Brain microvascular endothelial cell (primary cell): ENCODE results near the gene LRRC8D.

ENCODE experiments used
- DNase-seq: peaks from one replicate; pipeline ENCODE4 v3.0.0-alpha.2; 2020
- H3K27ac ChIP-seq: fragments of 250-450 bp; sonication (Bioruptor Pico); 2 replicates; pipeline ENCODE4 v1.5.1; 2020; ENCODE audit warnings: mild to moderate bottlenecking, moderate library complexity
- H3K27me3 ChIP-seq: fragments of 250-450 bp; sonication (Bioruptor Pico); replicated peaks from 2 replicates; pipeline ENCODE4 v1.5.1; 2020; ENCODE audit warnings: mild to moderate bottlenecking
- H3K36me3 ChIP-seq: fragments of 250-450 bp; sonication (Bioruptor Pico); replicated peaks from 2 replicates; pipeline ENCODE4 v1.5.1; 2020; ENCODE audit warnings: mild to moderate bottlenecking
- H3K4me3 ChIP-seq: 2 replicates; pipeline ENCODE4 v1.5.1; 2011; ENCODE audit warnings: low read depth, mild to moderate bottlenecking, control low read depth, low read length, moderate library complexity
- CTCF ChIP-seq: IDR thresholded peaks from 2 replicates; pipeline ENCODE4 v1.5.1; 2011; ENCODE audit warnings: low read depth, mild to moderate bottlenecking, moderate library complexity, low read length, control low read depth, inconsistent platforms; ENCODE audit errors: missing control alignments
- in situ Hi-C: cut with HindIII; loops from 2 replicates; pipeline ENCODE4 v1.10.0; 2017; ENCODE audit warnings: low sequenced_read_pairs, low pct_ligation_motif_present

LRRC8D gene

GRCh38 chr1:89863165-89863830 is 42.5 kb downstream of the LRRC8D start:
- H3K27me3 ChIP-seq, result no peaks in the 10 kb centered on the region
- in situ Hi-C loops, result no loop called here
- no peak for DNase-seq
- H3K4me3 ChIP-seq, result no peak overlapping the region
- H3K27ac ChIP-seq, result no peak overlapping the region
- no peaks in the 10 kb centered on the region for H3K36me3 ChIP-seq
- no peak for TF ChIP-seq CTCF

DNA sequence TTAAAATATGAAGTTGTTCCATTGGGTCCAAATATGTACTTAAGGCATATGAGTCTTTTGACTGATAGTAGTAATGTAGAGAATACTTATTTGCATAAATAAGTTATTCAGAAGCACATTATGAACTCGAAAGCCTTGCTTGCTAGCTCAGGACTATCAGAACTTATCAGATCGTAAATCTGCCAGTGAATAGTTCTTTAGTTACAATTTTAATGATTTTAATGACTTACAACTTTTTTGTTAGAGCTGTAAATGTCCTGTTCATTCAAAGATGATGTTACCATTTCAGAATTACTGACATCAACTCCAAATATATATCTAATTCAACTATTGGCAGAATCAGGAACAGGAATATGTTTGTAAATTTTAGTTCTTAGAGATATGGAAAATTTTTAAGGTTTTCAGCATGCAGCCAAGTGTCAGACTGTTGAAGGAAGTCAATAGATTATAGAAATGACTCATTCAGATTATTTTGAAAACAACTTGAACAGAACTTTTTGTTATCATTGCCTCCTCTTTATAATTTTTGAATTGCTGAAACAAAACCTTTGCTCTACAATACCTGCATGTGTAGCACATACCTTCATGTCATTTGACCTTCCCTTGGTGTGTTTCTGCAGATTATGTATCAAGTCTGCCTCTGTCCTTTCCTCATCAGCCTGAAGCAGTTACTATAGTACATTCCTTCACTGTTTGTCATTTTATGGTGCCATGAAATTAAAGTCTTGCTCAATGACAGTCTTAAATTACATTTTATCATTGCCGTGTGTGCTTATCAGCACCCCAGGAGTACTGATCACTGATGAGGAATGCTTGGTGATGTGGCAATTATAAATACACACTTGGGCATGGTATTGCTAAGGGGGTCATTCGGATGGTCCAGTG is 44.9 kb downstream of the LRRC8D start:
- no peak for TF ChIP-seq CTCF
- H3K4me3 ChIP-seq, result no peak overlapping the region
- H3K27ac ChIP-seq, result peak overlapping the region; percentile 54
- in situ Hi-C loops, result no loop called here
- H3K27me3 ChIP-seq, result no peaks in the 10 kb centered on the region
- peaks cover 5% of the 10 kb centered on the region for H3K36me3 ChIP-seq
- DNase-seq, result peak; percentile 57

GRCh38 chr1:89866568-89866967 is 45.7 kb downstream of the LRRC8D start:
- no peak for TF ChIP-seq CTCF
- DNase-seq, result no peak
- Histone ChIP-seq H3K27ac (peak overlapping the region; percentile 54), H3K4me3 (no peak overlapping the region), H3K36me3 (peaks cover 5% of the 10 kb centered on the region), H3K27me3 (no peaks in the 10 kb centered on the region)
- in situ Hi-C loops, result no loop called here

DNA sequence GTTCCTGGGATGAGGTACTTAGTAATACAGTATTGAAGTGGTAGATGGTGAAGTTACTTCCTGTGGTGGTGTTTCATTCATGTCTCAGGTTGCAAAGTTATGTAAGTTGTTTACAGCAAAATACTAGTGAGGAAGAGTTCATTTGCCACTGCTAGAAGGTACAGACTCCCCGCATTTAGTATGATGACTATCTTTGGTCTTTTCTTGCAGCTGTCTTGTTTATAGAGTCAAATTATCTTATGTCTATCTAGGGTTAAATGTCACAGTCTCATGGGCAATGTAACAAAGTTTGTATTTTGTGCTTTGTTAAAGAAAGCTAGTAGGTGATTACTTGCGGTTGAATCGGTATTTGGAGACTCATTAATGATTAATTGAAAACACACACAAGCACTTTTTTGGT is 50.2 kb downstream of the LRRC8D start:
- no peak for TF ChIP-seq CTCF
- Histone ChIP-seq H3K27me3 (no peaks in the 10 kb centered on the region), H3K36me3 (peaks cover 5% of the 10 kb centered on the region), H3K27ac (no peak overlapping the region), H3K4me3 (no peak overlapping the region)
- no peak for DNase-seq
- in situ Hi-C loops, result no loop called here

GRCh38 chr1:89871768-89872473 is 51.1 kb downstream of the LRRC8D start:
- in situ Hi-C loops, result no loop called here
- H3K27me3 ChIP-seq, result no peaks in the 10 kb centered on the region
- no peak overlapping the region for H3K27ac ChIP-seq
- TF ChIP-seq CTCF, result no peak
- H3K4me3 ChIP-seq, result no peak overlapping the region
- H3K36me3 ChIP-seq, result peaks cover 5% of the 10 kb centered on the region
- DNase-seq, result no peak
